Gastroesophageal sphincter (tissue), 4 donors: ENCODE measurements around the gene ANKRD55. TPM values are rescaled to one million over a fixed set of nuclear protein-coding genes. Genes with fewer than 3 reads are reported as not detected.

Experiments
- ATAC-seq: fragments of 150-250 bp; one replicate; pipeline ENCODE4 v1.9.1; 2016; ENCODE audit warnings: mild to moderate bottlenecking, moderate library complexity
- H3K27ac ChIP-seq, 4 donors: fragments of 200-600 bp; sonication (generic) in 3 of 4; 1 replicate in 3 of 4; 2 replicates in 1 of 4; pipeline ENCODE4 v1.5.1; 2016 to 2019
- H3K27me3 ChIP-seq: fragments of 200-600 bp; sonication (generic); one replicate; pipeline ENCODE4 v1.5.1; 2019
- H3K36me3 ChIP-seq, 2 donors: fragments of 200-600 bp; sonication (generic); one replicate each; pipeline ENCODE4 v1.5.1; 2019; ENCODE audit warnings: control low read depth in 1 of 2
- H3K4me1 ChIP-seq, 3 donors: fragments of 200-600 bp; sonication (generic); 1 replicate in 2 of 3; 2 replicates in 1 of 3; pipeline ENCODE4 v1.5.1; 2016 to 2019; ENCODE audit warnings: control low read depth in 2 of 3
- H3K4me3 ChIP-seq, 2 donors: fragments of 200-600 bp; sonication (generic); one replicate each; pipeline ENCODE4 v1.5.1; 2019; ENCODE audit warnings: mild to moderate bottlenecking in 1 of 2, moderate library complexity in 1 of 2
- H3K9me3 ChIP-seq, 3 donors: fragments of 200-600 bp; sonication (generic); one replicate each; pipeline ENCODE4 v1.5.1; 2017 to 2019; ENCODE audit warnings: control low read depth in 2 of 3
- EP300 ChIP-seq: sonication (generic); formaldehyde crosslinking; IDR thresholded peaks from one replicate; pipeline ENCODE4 v1.6.1; 2017; ENCODE audit warnings: antibody characterized with exemption, mild to moderate bottlenecking
- POLR2A ChIP-seq, 2 donors: fragments of 450-650 bp; IDR thresholded peaks; one replicate each; pipeline ENCODE4 v1.6.1; 2017; ENCODE audit warnings: antibody characterized with exemption in 2 of 2, mild to moderate bottlenecking in 2 of 2, moderate library complexity in 1 of 2
- POLR2AphosphoS5 ChIP-seq: sonication (generic); formaldehyde crosslinking; IDR thresholded peaks from one replicate; pipeline ENCODE4 v1.6.1; 2017; ENCODE audit warnings: antibody characterized with exemption
- WGBS, 2 donors: methylation state at CpG; one replicate each; pipeline ENCODE4 v1.1.5; 2018; ENCODE audit warnings: low coverage in 1 of 2; 5-methylcytosine and 5-hydroxymethylcytosine counted together
- total RNA-seq, 4 donors: library from RNA; depleted of rRNA; stranded (reverse); fragments of >200 nt; gene quantifications; one replicate each; pipeline ENCODE4 v1.1.0, GENCODE V29; 2016
- TF ChIP-seq, protein P1 (sequence below), 4 experiments: fragments of 200-600 bp in 2 of 4; fragments of 450-650 bp in 2 of 4; sonication (generic) in 1 of 4; IDR thresholded peaks; one replicate each; pipeline ENCODE4 v1.5.1; 2017 to 2019; ENCODE audit warnings: antibody characterized with exemption in 4 of 4, mild to moderate bottlenecking in 2 of 4, moderate library complexity in 2 of 4

The ANKRD55 gene
- total RNA-seq, 4 donors from 2014 or later = 0.27 TPM; not detected in 3

DNA sequence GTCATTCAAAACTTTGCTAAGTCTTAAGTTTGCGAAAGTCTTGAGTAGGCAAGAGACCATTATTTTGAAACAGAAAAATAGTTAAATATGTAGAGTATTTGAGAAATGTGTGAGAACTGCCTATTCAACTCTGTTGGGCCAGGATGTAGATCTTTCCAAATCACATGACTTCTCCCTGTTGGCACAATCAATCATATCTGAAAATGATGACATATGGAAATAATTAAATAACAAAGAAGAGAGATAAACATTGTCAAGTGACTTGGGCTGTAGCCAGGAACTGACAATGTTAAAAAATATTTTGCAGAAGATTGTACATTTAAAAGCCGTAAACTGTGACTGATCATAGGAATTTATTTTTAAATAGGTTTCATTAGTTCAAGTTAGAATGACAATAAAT is 133.8 kb downstream of the ANKRD55 start:
- H3K36me3 ChIP-seq = no peaks in the 10 kb centered on the region
- 61% methylated on average over 2 of the region's 2 CpGs for WGBS, 2 donors
- H3K4me3 ChIP-seq = no peak overlapping the region
- TF ChIP-seq POLR2AphosphoS5 (no peak), POLR2A (IDR thresholded peaks at IDR 0.05) (no peak), EP300 (no peak)
- H3K4me1 ChIP-seq = peaks cover 0 to 14% (median 3%) of the 10 kb centered on the region in 3 donors
- ATAC-seq = peak; percentile 78
- no peaks in the 10 kb centered on the region for H3K9me3 ChIP-seq
- no peaks in the 10 kb centered on the region for H3K27me3 ChIP-seq
- no peak overlapping the region for H3K27ac ChIP-seq

DNA sequence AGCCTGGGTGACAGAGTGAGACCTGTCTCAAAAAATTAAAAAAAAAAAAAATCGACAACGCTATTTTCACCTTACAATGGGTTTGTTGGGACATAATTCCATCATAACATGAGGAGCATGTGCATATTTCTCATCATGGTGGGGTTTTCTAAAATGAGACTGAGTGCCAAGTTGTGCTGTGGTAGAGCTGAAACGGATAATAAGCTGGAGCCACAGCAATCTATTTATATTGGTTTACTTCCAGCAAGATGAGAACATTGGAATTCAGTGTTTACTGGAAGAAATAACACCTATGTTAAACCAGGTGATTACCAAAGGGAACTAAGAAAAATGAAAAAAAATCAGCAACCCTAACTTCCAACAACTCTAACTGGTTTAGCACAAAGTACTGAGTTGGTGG is 136.1 kb downstream of the ANKRD55 start:
- TF ChIP-seq, protein P1, sequence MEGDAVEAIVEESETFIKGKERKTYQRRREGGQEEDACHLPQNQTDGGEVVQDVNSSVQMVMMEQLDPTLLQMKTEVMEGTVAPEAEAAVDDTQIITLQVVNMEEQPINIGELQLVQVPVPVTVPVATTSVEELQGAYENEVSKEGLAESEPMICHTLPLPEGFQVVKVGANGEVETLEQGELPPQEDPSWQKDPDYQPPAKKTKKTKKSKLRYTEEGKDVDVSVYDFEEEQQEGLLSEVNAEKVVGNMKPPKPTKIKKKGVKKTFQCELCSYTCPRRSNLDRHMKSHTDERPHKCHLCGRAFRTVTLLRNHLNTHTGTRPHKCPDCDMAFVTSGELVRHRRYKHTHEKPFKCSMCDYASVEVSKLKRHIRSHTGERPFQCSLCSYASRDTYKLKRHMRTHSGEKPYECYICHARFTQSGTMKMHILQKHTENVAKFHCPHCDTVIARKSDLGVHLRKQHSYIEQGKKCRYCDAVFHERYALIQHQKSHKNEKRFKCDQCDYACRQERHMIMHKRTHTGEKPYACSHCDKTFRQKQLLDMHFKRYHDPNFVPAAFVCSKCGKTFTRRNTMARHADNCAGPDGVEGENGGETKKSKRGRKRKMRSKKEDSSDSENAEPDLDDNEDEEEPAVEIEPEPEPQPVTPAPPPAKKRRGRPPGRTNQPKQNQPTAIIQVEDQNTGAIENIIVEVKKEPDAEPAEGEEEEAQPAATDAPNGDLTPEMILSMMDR (IDR thresholded peaks at IDR 0.05) = no peak
- TF ChIP-seq POLR2AphosphoS5 (no peak), EP300 (no peak), POLR2A (IDR thresholded peaks at IDR 0.05) (no peak)
- WGBS, 2 donors = 75 to 83% methylated on average over 3 of the region's 3 CpGs
- H3K27ac ChIP-seq = no peak overlapping the region
- no peaks in the 10 kb centered on the region for H3K27me3 ChIP-seq
- H3K4me3 ChIP-seq = no peak overlapping the region
- H3K36me3 ChIP-seq = no peaks in the 10 kb centered on the region
- peaks cover 0 to 14% (median 3%) of the 10 kb centered on the region in 3 donors for H3K4me1 ChIP-seq
- no peaks in the 10 kb centered on the region for H3K9me3 ChIP-seq
- no peak for ATAC-seq

DNA sequence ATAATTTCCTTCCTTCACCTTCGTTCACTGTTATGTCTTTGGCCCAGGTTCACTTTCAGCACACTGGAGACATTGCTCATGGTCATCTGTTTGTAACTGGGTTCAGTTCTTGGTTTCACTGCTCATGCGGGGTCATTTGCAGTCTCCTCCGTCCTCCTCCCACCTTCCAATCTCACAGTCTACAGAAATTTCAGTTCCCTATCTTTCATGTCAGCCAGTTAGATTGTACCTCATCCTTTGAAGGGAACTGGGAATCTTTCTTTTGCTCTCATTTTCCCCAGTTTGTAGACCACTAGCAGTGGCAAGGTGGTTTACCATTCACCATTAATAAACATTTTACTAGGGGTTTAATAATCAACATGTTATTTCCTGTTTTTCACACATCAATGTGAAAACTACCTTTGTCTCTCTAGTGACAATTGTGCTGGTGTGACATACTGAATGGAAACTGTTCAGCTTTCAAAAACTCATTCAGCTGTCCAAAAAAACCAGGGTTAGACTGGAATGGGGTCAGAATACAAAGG is 137.5 kb downstream of the ANKRD55 start:
- no peaks in the 10 kb centered on the region for H3K36me3 ChIP-seq
- no peaks in the 10 kb centered on the region for H3K27me3 ChIP-seq
- H3K9me3 ChIP-seq = no peaks in the 10 kb centered on the region
- 84 to 96% methylated on average over 3 of the region's 3 CpGs for WGBS, 2 donors
- H3K27ac ChIP-seq = no peak overlapping the region
- H3K4me3 ChIP-seq = no peak overlapping the region
- TF ChIP-seq, protein P1 (IDR thresholded peaks at IDR 0.05) = no peak
- TF ChIP-seq POLR2AphosphoS5 (no peak), POLR2A (IDR thresholded peaks at IDR 0.05) (no peak), EP300 (no peak)
- ATAC-seq = no peak
- H3K4me1 ChIP-seq = peaks cover 0 to 20% (median 3%) of the 10 kb centered on the region in 3 donors

DNA sequence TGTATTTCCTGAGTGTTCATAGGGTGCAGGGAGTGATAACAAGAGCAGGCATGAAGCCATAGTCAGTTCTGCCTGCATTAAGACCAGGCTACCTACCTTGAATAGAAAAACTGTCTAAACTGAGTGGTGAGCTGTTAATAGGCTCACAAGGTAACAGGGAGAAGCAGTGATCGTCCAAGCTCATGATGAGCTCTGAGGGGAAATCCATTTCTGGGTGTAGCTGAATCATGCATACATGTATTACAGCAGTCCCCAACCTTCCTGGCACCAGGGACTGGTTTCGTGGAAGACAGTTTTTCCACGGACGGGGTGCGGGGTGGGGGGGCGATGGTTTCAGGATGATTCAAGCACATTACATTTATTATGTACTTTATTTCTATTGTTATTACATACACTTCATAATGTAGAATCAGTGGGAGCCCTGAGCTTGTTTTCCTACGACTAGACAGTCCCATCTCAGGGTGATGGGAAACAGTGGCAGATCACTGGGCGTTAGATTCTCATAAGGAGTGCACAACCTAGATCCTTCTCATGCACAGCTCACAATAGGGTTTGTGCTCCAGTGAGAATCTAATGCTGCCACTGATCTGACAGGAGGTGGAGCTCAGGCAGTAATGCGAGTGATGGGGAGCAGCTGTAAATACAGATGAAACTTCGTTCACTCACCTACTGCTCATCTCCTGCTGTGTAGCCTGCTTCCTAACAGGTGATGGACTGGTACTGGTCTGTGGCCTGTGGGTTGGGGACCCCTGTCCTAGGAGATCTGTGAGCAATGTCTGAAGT is 138.4 kb downstream of the ANKRD55 start:
- H3K36me3 ChIP-seq = no peaks in the 10 kb centered on the region
- no peak for ATAC-seq
- peaks cover 0 to 16% (median 3%) of the 10 kb centered on the region in 3 donors for H3K4me1 ChIP-seq
- H3K27me3 ChIP-seq = no peaks in the 10 kb centered on the region
- TF ChIP-seq, protein P1 (IDR thresholded peaks at IDR 0.05) = no peak
- TF ChIP-seq EP300 = no peak
- TF ChIP-seq POLR2A (IDR thresholded peaks at IDR 0.05) = no peak
- TF ChIP-seq POLR2AphosphoS5 = no peak
- no peak overlapping the region for H3K4me3 ChIP-seq
- no peak overlapping the region for H3K27ac ChIP-seq
- 93 to 100% methylated on average over 2 to 8 of the region's 10 CpGs for whole genome bisulfite sequencing, 2 donors
- no peaks in the 10 kb centered on the region for H3K9me3 ChIP-seq

DNA sequence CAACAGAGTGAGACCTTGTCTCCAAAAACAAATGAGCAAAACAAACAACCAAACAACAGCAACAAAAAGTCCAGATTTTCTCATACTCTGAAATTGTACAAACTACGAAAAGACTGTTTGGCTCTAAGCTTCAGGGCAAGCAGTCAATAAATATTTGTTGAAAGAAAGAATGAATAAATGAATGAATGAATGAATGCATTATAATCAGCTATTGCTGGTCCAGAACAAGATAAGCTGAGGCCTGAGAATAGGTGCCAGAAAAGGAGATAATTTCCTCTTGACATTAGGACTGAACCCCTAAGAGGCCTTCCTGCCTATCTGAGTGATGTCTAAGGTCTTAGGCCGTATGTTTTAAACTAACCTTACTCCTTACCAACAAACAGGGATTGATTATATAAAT is 139.2 kb downstream of the ANKRD55 start:
- Histone ChIP-seq H3K4me3 (no peak overlapping the region), H3K27me3 (no peaks in the 10 kb centered on the region), H3K9me3 (no peaks in the 10 kb centered on the region), H3K27ac (no peak overlapping the region), H3K4me1 (peaks cover 0 to 19% (median 8%) of the 10 kb centered on the region in 3 donors), H3K36me3 (no peaks in the 10 kb centered on the region)
- WGBS, 2 donors = 93 to 97% methylated on average over 2 of the region's 2 CpGs
- TF ChIP-seq EP300 = no peak
- no peak for TF ChIP-seq POLR2A (IDR thresholded peaks at IDR 0.05)
- TF ChIP-seq POLR2AphosphoS5 = no peak
- TF ChIP-seq, protein P1 (IDR thresholded peaks at IDR 0.05) = no peak
- ATAC-seq = no peak
